Loucy (cell line): Measurements from ENCODE around the gene RASGRP1.
A peak's percentile ranks its signal among the peaks of the same experiment; 100 is the strongest.

Experiments
- H2AFZ ChIP-seq: fragments of 200-600 bp; sonication (generic); 2 replicates; pipeline ENCODE4 v1.6.0; 2016; ENCODE audit warnings: antibody characterized with exemption, mild to moderate bottlenecking, low read length, moderate library complexity
- H3F3A ChIP-seq: fragments of 200-600 bp; 2 replicates; pipeline ENCODE4 v1.6.0; 2016; ENCODE audit warnings: antibody characterized with exemption, low read depth, mild to moderate bottlenecking
- H3K27me3 ChIP-seq: fragments of 200-600 bp; sonication (generic); 2 replicates; pipeline ENCODE4 v1.6.1; 2014; ENCODE audit warnings: low read length, mild to moderate bottlenecking; ENCODE audit not compliant: insufficient read depth, poor library complexity, severe bottlenecking
- H3K36me3 ChIP-seq: fragments of 200-600 bp; sonication (generic); 2 replicates; pipeline ENCODE4 v1.6.1; 2016; ENCODE audit warnings: low read length; ENCODE audit not compliant: insufficient read depth
- H3K4me1 ChIP-seq: fragments of 200-600 bp; sonication (generic); 2 replicates; pipeline ENCODE4 v1.5.1; 2014; ENCODE audit warnings: low read length, mild to moderate bottlenecking; ENCODE audit not compliant: insufficient read depth, poor library complexity, severe bottlenecking
- H3K4me2 ChIP-seq: fragments of 200-600 bp; sonication (generic); 2 replicates; pipeline ENCODE4 v1.6.0; 2014; ENCODE audit warnings: antibody characterized with exemption, low read length, low read depth, mild to moderate bottlenecking; ENCODE audit not compliant: poor library complexity, severe bottlenecking
- H3K4me3 ChIP-seq: fragments of 200-600 bp; sonication (generic); 2 replicates; pipeline ENCODE4 v1.5.1; 2014; ENCODE audit warnings: low read length, mild to moderate bottlenecking, mixed read lengths; ENCODE audit not compliant: poor library complexity, severe bottlenecking
- H3K79me2 ChIP-seq: fragments of 200-600 bp; sonication (generic); 2 replicates; pipeline ENCODE4 v1.6.1; 2014; ENCODE audit warnings: low read length; ENCODE audit not compliant: insufficient read depth
- H3K9ac ChIP-seq: fragments of 200-600 bp; sonication (generic); 2 replicates; pipeline ENCODE4 v1.6.0; 2014; ENCODE audit warnings: mild to moderate bottlenecking, low read depth, low read length, moderate library complexity; ENCODE audit not compliant: poor library complexity, severe bottlenecking
- H3K9me2 ChIP-seq: fragments of 200-600 bp; sonication (generic); replicated peaks from 2 replicates; pipeline ENCODE4 v1.6.1; 2016; ENCODE audit warnings: low read depth, low read length, mixed read lengths
- H3K9me3 ChIP-seq: fragments of 200-600 bp; sonication (generic); 2 replicates; pipeline ENCODE4 v1.6.1; 2014; ENCODE audit warnings: mild to moderate bottlenecking, antibody characterized with exemption, low read length, low read depth; ENCODE audit not compliant: insufficient read depth
- H4K20me1 ChIP-seq: fragments of 200-600 bp; sonication (generic); 2 replicates; pipeline ENCODE4 v1.6.0; 2014; ENCODE audit warnings: antibody characterized with exemption, low read length, mild to moderate bottlenecking; ENCODE audit not compliant: insufficient read depth, poor library complexity, severe bottlenecking
- EZH2phosphoT487 ChIP-seq: fragments of 200-600 bp; IDR thresholded peaks from 2 replicates; pipeline ENCODE4 v1.6.1; 2018; ENCODE audit warnings: antibody characterized with exemption, mild to moderate bottlenecking, moderate library complexity, borderline replicate concordance
- TF ChIP-seq, protein P1 (sequence below): fragments of 200-600 bp; sonication (generic); conservative IDR thresholded peaks from 2 replicates; pipeline ENCODE4 v1.5.1; 2014; ENCODE audit warnings: mild to moderate bottlenecking, antibody characterized with exemption, low read length

The RASGRP1 gene

DNA sequence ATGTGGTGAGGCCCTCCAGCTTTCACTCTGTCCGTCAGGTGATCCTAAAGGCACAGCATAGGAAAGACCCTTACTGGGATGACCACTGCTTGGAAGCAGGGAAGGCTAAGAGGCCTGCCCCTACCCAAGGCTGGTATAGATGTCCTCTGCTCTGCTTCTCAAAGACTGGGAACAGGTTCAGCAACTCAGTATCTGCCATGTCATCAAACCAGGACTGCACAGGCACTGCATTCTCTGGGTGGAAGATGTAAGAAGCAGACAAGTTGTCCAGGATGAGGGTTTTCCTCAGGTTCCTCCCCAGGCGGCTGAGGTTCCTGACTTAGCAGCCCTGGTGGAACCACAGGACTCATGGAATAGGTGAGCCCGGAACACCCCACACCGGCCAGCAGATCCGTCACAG, 106.0 kb downstream of the RASGRP1 start:
- Histone ChIP-seq H3K4me3 (peak overlapping the region; percentile 36), H3K4me2 (peak overlapping the region; percentile 95), H3K79me2 (peaks cover 95% of the 10 kb centered on the region), H3K9me2 (no peaks in the 10 kb centered on the region), H3K36me3 (no peaks in the 10 kb centered on the region), H3F3A (no peaks in the 10 kb centered on the region), H4K20me1 (peaks cover 78% of the 10 kb centered on the region), H3K4me1 (peaks cover 76% of the 10 kb centered on the region), H3K9me3 (no peaks in the 10 kb centered on the region), H3K9ac (no peak overlapping the region), H2AFZ (no peak overlapping the region), H3K27me3 (no peaks in the 10 kb centered on the region)
- TF ChIP-seq, protein P1, sequence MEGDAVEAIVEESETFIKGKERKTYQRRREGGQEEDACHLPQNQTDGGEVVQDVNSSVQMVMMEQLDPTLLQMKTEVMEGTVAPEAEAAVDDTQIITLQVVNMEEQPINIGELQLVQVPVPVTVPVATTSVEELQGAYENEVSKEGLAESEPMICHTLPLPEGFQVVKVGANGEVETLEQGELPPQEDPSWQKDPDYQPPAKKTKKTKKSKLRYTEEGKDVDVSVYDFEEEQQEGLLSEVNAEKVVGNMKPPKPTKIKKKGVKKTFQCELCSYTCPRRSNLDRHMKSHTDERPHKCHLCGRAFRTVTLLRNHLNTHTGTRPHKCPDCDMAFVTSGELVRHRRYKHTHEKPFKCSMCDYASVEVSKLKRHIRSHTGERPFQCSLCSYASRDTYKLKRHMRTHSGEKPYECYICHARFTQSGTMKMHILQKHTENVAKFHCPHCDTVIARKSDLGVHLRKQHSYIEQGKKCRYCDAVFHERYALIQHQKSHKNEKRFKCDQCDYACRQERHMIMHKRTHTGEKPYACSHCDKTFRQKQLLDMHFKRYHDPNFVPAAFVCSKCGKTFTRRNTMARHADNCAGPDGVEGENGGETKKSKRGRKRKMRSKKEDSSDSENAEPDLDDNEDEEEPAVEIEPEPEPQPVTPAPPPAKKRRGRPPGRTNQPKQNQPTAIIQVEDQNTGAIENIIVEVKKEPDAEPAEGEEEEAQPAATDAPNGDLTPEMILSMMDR: no peak

DNA sequence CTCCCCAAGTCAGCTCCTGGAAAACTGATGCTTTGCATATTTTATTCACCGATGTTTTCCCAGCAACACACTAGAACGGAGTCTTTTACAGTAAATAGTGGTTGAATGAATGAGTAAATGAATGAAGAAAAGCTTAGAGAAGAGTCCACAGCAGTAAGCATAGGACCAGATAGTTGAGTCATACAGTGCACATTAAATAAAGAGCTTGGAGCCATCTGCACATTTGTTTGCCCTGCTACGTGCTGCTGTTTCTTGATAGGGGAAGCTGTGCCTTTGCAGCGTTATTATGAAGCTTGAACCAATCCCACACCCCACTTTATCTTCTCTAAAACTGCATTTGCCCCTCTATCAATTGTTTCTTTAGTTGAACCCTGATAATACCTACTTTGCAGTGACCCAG, 109.5 kb downstream of the RASGRP1 start:
- no peaks in the 10 kb centered on the region for H3K27me3 ChIP-seq
- peaks cover 50% of the 10 kb centered on the region for H4K20me1 ChIP-seq
- H3K9me2 ChIP-seq: no peaks in the 10 kb centered on the region
- no peaks in the 10 kb centered on the region for H3F3A ChIP-seq
- peak overlapping the region; percentile 95 for H3K4me2 ChIP-seq
- H2AFZ ChIP-seq: no peak overlapping the region
- H3K79me2 ChIP-seq: peaks cover 61% of the 10 kb centered on the region
- H3K9ac ChIP-seq: peak overlapping the region; percentile 86
- H3K36me3 ChIP-seq: no peaks in the 10 kb centered on the region
- H3K4me1 ChIP-seq: peaks cover 57% of the 10 kb centered on the region
- peak overlapping the region; percentile 89 for H3K4me3 ChIP-seq
- no peaks in the 10 kb centered on the region for H3K9me3 ChIP-seq
- no peak for TF ChIP-seq EZH2phosphoT487
- TF ChIP-seq, protein P1: no peak

DNA sequence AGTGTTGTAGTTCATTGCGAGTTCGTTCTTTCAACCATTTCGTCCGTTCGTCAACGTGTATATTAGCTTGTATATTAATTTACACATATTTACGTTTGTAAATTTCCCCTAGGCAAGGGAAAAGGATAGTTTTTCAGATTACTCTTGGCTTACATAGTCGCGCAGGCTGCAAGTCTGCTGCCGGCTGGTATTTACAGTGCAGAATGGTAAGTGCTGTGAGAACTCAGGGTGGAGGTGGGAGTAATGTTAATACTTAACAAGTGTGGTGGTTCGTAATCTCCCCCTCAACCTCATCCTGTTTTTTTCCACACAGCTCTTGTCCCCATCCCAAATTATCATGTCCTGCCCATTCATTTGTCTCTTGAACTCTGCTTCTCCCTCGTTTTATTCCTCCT, 109.9 kb downstream of the RASGRP1 start:
- H3K9ac ChIP-seq: peak overlapping the region; percentile 86
- peaks cover 53% of the 10 kb centered on the region for H3K4me1 ChIP-seq
- peaks cover 57% of the 10 kb centered on the region for H3K79me2 ChIP-seq
- H3K9me2 ChIP-seq: no peaks in the 10 kb centered on the region
- no peaks in the 10 kb centered on the region for H3K27me3 ChIP-seq
- no peaks in the 10 kb centered on the region for H3K36me3 ChIP-seq
- peak overlapping the region; percentile 83 for H2AFZ ChIP-seq
- H3K9me3 ChIP-seq: no peaks in the 10 kb centered on the region
- H4K20me1 ChIP-seq: peaks cover 46% of the 10 kb centered on the region
- TF ChIP-seq, protein P1: no peak
- no peak for TF ChIP-seq EZH2phosphoT487
- H3K4me3 ChIP-seq: peak overlapping the region; percentile 89
- no peaks in the 10 kb centered on the region for H3F3A ChIP-seq
- H3K4me2 ChIP-seq: peak overlapping the region; percentile 95
